HCT116 (cell line): Measurements from ENCODE around the gene GTF3C5.

Experiments
- CEBPB ChIP-seq: IDR thresholded peaks from 2 replicates; pipeline ENCODE4 v1.6.1; 2012; ENCODE audit warnings: low read depth
- CTCF ChIP-seq, 3 experiments: fragments of 200-600 bp in 1 of 3; sonication (generic) in 1 of 3; IDR thresholded peaks in 2 of 3; conservative IDR thresholded peaks in 1 of 3; 2 replicates each; pipeline ENCODE4 v1.5.1; 2012 to 2017; ENCODE audit warnings: low read depth in 2 of 3, low read length in 2 of 3, antibody characterized with exemption in 1 of 3, borderline replicate concordance in 1 of 3, control low read depth in 1 of 3, mild to moderate bottlenecking in 1 of 3, mixed read lengths in 1 of 3, mixed run types in 1 of 3, moderate library complexity in 1 of 3; ENCODE audit not compliant: insufficient read depth in 1 of 3
- ELF1 ChIP-seq: IDR thresholded peaks from 2 replicates; pipeline ENCODE4 v1.6.1; 2012; ENCODE audit warnings: low read depth, borderline replicate concordance
- EZH2 ChIP-seq: fragments of 200-600 bp; sonication (generic); IDR thresholded peaks from 2 replicates; pipeline ENCODE4 v1.6.1; 2017; ENCODE audit warnings: antibody characterized with exemption, mixed run types
- POLR2A ChIP-seq: IDR thresholded peaks from 2 replicates; pipeline ENCODE4 v1.7.0; 2011; ENCODE audit warnings: borderline replicate concordance; ENCODE audit not compliant: insufficient read depth, insufficient read length; ENCODE audit errors: extremely low read depth
- POLR2AphosphoS5 ChIP-seq: IDR thresholded peaks from 2 replicates; pipeline ENCODE4 v1.6.1; 2011; ENCODE audit warnings: mild to moderate bottlenecking, low read depth, low read length, moderate library complexity
- REST ChIP-seq: IDR thresholded peaks from 2 replicates; pipeline ENCODE4 v1.6.1; 2012; ENCODE audit warnings: low read depth
- SIN3A ChIP-seq: IDR thresholded peaks from 2 replicates; pipeline ENCODE4 v1.6.1; 2012; ENCODE audit warnings: low read depth
- SP1 ChIP-seq: IDR thresholded peaks from 2 replicates; pipeline ENCODE4 v1.6.1; 2012; ENCODE audit warnings: low read depth
- SRF ChIP-seq: IDR thresholded peaks from 2 replicates; pipeline ENCODE4 v1.6.1; 2012; ENCODE audit warnings: low read depth
- YY1 ChIP-seq: IDR thresholded peaks from 2 replicates; pipeline ENCODE4 v1.6.1; 2011; ENCODE audit warnings: low read length, low read depth, moderate library complexity, mild to moderate bottlenecking; ENCODE audit not compliant: insufficient replicate concordance; ENCODE audit errors: extremely low read depth
- ZBTB33 ChIP-seq: IDR thresholded peaks from 2 replicates; pipeline ENCODE4 v1.6.1; 2011; ENCODE audit warnings: mild to moderate bottlenecking, low read length, moderate library complexity; ENCODE audit not compliant: insufficient replicate concordance; ENCODE audit errors: extremely low read depth

DNA sequence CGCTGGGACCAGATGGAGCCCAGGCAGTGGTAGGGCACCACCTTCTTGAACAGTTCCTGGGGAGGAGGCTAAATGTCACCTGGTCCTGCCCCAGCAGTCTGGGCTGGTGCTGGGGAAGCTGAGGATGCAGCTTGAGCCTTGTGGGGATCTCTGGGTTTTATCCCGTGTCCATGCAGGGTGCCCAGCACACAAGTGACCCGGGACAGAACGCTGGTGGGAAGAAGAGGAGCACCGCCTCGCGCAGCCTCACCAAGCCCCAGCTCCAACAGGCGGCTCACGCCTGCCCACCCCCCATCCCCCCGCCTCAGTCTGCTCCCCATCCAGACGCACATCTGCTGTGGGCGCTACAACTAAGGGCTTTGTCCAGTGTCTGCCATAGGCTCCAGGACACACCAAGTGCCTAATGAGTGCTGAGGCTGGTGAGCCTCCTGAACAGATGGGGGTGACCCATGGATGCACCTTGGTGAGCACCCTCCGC is 76.5 kb downstream of the GTF3C5 start:
- no peak for TF ChIP-seq SRF
- no peak for TF ChIP-seq CEBPB
- no peak for TF ChIP-seq REST
- no peak for TF ChIP-seq POLR2A
- no peak for TF ChIP-seq CTCF (IDR thresholded peaks at IDR 0.05 in 2 of 3, conservative IDR thresholded peaks at IDR 0.05 in 1 of 3; ENCODE audit: borderline replicate concordance in 1 of 3, insufficient read depth in 1 of 3, low read depth in 2 of 3, low read length in 2 of 3)
- no peak for TF ChIP-seq SIN3A
- no peak for TF ChIP-seq POLR2AphosphoS5
- TF ChIP-seq ZBTB33: no peak
- no peak for TF ChIP-seq ELF1
- TF ChIP-seq YY1: no peak
- no peak for TF ChIP-seq SP1
- TF ChIP-seq EZH2: no peak
